Measurements from ENCODE around the gene MROH7.

The MROH7 gene

GRCh38 chr1:54640863-54641836 lies at the start of gene MROH7:
Gene MROH7 (plus strand): TSS chr1:54641786. CDS start chr1:54652927, 11,141 bp downstream.
- no peak for DNase-seq

- no peak for DNase-seq
These were observed 47.9 kb upstream of the MROH7 start for GRCh38 chr1:54593571-54594160.

DNA sequence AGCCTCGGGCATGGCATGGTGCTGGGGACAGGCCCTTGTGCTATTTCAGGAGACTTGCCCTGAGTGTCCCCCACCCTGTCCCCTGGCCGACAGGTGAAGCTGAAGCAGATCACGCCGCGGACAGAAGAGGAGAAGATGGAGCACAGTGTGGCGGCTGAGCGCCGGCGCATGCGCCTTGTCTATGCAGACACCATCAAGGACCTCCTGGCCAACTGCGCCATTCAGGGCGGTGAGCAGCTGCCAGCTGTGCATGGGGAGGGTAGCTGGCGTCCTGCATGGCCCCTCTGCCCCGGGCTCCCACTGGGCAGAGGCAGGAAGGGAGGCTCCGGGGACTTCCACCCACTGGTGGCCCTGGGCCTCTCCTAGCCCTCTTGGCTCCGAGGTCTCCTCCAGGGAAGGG lies 47.1 kb upstream of the MROH7 start:
- no peak for DNase-seq

DNA sequence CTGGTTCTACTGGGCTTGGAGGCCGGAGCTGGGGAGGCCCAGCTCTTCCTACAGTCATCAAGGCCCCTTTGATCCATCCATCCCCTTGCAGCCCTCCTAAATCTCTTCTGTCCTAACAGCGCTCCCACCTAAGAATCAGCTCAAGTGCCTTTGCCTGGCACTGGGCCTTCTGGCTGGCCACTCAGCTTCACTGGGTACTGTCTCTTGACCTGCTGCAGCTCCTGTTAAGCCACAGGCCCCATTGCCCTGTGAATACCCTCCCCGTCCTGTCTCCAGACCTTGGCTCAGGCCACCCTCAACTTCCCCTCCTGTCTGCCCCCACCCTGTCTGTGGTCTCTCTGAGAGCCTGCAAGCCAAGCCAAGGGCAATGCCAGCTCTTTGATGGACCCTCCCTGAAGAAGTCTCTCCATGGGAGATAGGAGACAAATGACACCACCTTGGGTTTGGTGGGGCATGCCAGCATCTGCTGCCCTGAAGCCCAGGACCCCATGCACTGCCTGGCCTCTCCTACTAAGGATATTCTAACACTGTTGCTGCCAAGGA lies 45.6 kb upstream of the MROH7 start:
- DNase-seq = no peak

GRCh38 chr1:54596756-54597155 lies 44.8 kb upstream of the MROH7 start:
- DNase-seq = no peak

GRCh38 chr1:54597455-54598030 lies 44.0 kb upstream of the MROH7 start:
- DNase-seq = no peak

DNA sequence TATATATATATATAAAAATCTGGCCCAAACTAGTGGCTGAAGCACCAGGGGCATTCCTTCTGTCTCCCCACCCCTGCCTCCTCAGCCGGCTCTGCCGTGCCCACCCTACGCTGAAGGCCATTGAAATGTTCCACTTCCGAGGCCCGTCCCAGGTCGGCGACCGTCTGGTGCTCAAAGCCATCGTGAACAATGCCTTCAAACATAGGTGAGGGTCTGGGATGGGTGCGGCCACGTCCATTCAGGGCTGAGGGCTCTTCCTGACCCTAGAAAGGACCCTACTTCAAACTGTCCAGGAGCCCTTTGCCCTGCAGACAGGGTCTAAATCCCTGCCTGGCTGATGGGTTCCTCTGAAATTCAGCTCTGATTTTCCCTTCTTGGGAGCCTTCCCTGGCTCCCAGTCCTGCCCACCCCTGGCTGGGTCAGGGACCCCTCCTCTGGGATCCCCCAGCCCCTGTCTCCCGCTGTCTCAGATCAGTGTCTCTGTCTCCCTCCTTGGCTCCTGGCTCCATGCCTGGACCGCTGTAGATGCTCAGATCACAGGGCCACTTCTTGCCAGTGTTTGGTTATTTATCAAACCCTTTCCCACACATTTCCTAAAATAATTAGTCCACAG lies 42.3 kb upstream of the MROH7 start:
- no peak for DNase-seq

- DNase-seq = no peak
These were observed 40.5 kb upstream of the MROH7 start for GRCh38 chr1:54600947-54601721.

GRCh38 chr1:54601730-54602129 lies 39.9 kb upstream of the MROH7 start:
- DNase-seq = no peak

DNA sequence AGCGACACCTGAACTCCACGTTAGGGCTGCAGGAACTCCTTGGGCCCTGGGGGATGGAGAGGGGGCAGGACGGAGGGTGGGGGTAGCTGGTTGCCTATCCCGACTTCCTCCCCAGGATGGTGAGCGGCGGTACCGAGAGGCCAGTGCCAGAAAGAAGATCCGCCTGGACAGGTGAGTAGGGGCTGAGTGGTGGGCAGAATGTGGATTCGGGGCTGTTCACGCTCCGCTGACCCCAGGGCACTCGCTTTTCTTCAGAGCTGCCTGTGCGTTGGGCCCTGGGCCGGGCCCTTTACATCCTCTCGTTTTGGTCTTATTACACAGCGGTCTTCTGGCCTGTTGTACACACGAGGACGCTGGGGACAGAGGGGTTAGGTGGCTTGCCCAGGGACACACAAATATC lies 39.0 kb upstream of the MROH7 start:
- no peak for DNase-seq

DNA sequence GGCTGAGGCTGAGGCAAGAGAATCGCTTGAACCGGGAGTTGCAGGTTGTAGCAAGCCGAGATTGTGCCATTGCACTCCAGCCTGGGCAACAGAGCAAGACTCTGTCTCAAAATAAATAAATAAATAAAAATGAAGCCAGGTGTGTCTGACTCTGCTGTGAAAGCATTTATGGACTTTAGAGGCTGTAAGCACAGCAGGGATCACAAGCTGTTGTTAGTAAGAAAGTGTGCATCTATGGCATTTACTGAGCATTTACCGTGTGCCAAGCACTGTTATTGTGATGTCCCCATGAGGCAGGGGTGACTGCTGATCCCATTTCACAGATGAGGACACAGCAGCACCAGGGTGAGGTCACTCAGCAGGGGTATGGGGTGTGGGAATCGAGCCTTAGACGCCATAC lies 38.3 kb upstream of the MROH7 start:
- no peak for DNase-seq

DNA sequence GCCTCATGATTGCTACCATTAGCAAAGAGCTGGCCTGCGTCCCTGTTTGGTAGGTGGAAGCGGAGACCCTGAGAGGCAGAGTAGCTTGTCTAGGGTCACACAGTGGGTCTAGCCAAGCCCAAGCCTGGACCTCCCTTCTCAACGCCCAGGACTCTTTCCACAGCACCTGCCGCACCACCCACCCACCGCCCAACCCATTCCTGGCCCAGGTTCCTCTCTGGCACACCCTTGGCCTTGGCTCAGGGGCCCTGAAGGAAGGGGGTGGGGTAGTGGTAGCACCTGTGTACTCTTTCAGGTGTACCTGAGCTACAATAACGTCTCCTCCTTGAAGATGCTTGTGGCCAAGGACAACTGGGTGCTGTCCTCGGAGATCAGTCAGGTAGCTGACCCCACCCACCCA lies 37.5 kb upstream of the MROH7 start:
- DNase-seq = no peak

DNA sequence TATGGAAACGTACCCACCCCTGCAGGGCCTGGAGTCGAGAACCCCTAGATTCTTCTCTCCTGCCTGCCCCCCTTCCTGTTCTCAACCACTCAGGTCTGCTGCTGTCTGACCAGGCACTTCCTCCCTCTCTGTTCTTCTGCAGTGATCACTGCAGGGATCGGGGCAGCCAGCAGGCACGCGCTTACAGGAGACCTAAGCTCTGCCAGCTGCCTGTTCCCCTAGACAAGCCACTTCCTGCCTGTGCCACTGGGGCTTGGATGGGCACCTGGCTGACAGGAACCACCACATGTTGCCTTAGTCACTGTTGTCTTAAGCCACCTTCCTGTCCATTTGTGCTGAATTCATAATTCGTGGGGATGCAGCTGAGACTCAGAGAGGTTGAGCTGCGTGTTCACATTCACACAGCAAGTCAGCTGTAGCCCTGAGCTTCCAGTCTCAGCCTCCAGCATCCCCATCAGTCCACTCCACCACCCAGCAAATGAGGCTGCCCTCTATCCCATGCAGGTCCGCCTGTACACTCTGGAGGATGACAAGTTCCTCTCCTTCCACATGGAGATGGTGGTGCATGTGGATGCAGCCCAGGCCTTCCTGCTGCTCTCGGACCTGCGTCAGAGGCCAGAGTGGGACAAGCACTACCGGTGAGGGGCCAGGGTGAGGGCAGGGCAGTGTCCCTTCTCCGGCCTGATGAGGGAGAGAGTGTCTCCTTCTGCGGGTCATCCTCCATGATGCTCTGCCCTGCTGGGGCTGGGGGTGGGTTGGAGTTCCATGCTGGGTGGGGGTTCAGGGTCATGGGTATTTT lies 36.8 kb upstream of the MROH7 start:
- no peak for DNase-seq

DNA sequence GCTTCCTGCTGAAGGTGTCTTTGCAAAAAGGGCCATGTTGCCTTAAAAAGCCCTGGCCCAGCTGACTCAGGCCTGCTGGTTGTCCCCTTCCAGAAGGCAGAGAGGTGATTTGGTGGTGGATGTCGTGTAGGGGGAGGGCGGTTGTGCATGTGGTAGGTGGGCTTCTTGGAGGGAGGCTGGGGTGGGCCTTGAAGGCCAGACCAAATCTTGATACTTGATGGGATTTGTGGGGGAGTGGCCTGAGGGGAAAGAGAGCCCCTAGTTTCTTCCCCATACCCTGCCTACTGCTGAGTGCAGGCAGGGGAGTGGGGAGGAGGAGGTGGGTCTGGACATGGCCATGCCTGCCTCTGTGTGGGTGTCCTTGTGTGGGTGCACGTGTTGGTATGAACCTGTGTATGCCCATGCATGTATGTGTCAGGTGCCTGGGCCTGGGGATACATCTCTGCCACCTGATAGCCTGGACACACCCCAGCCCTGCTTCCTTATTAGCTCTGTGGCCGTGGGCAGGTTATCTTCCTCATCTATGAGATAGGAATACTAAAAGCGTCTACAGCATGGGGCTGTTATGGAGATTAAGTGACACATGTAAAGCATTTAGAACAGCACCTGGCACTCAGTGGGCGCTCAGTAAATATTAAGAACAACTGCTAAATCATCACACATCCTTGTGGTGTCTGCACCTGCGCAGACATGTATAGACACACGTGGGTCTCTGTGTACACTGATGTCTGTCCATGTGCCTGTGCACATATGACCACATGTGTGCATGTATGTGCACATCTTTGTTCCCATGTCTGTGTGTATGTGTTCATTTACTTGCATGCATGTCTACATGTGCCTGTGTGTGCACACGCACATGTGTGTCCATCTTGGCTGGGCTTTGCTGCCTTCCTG lies 35.2 kb upstream of the MROH7 start:
- no peak for DNase-seq

- DNase-seq = no peak
These were observed 34.6 kb upstream of the MROH7 start for GRCh38 chr1:54606990-54607325.

DNA sequence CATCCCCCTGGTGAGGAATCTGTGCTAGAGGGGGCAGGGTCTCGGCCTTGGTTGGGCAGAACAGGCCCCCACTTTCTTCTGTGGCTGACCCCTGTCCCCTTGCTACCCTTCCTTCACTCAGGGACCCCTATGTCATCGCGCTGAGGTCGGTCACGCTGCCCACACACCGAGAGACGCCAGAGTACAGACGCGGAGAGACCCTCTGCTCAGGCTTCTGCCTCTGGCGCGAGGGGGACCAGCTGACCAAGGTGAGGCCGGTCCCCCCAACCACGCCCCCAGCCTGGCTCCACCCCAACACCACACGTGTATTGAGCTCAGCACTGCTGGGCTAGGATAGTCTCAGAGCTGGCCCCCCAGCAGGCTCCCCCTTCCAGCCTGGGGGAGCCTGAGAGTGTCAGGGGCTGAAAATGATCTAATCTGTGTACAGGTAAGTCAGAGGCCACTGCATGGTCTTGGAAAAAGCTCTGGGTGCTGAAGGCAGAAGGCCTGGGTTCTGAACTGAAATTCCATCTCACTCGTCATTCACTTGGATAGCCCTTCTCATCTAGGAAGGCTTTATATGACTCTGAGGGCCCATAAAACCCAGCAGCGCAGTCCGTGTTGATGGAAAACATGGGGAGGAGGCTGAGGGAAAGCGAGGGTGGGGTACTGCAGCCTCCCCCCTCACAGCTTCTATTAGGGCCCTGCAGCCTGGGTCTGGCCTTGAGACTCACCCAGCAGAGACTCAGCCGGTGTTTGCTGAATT lies 33.6 kb upstream of the MROH7 start:
- DNase-seq = no peak

DNA sequence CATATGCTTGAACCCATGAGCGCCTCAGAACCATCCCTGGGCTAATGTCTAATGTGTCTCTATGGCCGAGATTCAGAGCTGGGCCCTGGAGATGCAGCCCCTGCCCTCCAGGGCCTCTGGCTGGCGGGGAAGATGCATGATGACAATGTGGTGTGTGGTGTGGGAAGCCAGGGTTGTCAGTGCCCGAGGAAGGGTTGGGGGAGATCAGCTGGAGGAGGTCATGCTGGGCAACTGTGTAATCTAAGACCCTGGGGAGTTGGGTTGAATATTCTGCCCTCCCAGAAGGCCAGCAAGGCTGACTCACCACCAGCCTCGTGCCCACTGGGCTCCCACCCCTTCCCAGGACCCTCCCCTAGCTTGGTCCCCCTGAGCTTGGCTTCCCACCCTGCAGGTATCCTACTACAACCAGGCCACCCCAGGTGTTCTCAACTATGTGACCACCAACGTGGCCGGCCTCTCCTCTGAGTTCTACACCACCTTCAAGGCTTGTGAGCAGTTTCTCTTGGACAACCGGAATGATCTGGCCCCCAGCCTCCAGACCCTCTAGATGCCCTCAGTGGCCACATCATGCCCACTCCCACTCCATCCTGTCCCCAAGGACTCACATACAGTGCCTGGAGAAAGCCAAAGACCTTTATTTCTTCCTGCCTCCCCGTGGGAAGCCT lies 32.9 kb upstream of the MROH7 start:
- no peak for DNase-seq

DNA sequence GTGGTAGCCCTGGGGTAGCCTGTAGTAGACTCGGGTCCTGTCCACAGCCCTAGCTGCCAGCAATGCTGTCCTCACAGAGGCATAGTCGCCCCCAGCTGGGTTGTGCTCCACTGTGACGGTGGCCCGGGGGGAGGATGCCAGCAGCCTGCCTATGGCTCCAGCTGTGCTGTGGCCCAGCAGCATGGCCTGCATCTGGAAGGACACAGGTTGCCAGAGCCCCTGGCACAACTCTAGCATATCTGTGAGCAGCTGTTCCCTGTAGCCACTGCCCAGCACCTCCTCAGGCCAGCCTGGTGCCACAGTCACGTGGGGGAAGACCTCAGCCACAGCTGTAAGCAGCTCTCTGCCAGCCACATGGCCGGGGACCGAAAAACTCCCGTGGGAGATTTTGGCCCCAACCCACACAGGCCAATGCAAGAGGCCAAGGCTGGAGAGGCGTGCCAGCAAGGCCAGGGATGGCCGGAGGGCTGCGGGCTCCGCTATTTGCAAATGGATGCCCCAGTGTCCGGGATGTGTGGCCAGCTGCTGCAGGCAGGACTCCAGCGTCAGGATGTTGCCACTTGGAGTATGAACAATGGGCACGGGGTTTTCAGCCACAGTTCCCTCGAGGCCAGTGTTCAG lies 32.2 kb upstream of the MROH7 start:
- DNase-seq = no peak

- DNase-seq = no peak
These were observed 31.5 kb upstream of the MROH7 start for GRCh38 chr1:54610048-54610447.

Data from NCI-H1105 (cell line).